HepG2 (cell line): ENCODE data around the gene C21orf58. TPM values are rescaled to one million over a fixed set of nuclear protein-coding genes. Genes with fewer than 3 reads are reported as not detected.

Experiments used
- ARHGAP35 ChIP-seq: sonication (generic); formaldehyde crosslinking; IDR thresholded peaks from 2 replicates; pipeline ENCODE4 v1.9.0; 2022; ENCODE audit warnings: mild to moderate bottlenecking, inconsistent platforms, moderate library complexity, missing genetic modification reagents, borderline replicate concordance
- CBFB ChIP-seq: sonication (generic); formaldehyde crosslinking; IDR thresholded peaks from 2 replicates; pipeline ENCODE4 v1.4.0; 2020; ENCODE audit warnings: missing genetic modification reagents
- DMAP1 ChIP-seq: IDR thresholded peaks from 2 replicates; pipeline ENCODE4 v1.6.1; 2016
- HDAC1 ChIP-seq: sonication (generic); formaldehyde crosslinking; IDR thresholded peaks from 2 replicates; pipeline ENCODE4 v1.5.1; 2020; ENCODE audit warnings: mild to moderate bottlenecking, missing genetic modification reagents
- KLF11 ChIP-seq: IDR thresholded peaks from 2 replicates; pipeline ENCODE4 v1.6.1; 2016; ENCODE audit warnings: missing compliant biosample characterization
- MAFF ChIP-seq: IDR thresholded peaks from 2 replicates; pipeline ENCODE4 v1.6.1; 2011; ENCODE audit warnings: low read depth, low read length, improper control_type of control experiment
- NCOA1 ChIP-seq: sonication (generic); formaldehyde crosslinking; IDR thresholded peaks from 2 replicates; pipeline ENCODE4 v1.9.0; 2021; ENCODE audit warnings: missing genetic modification reagents
- PAXIP1 ChIP-seq: sonication (generic); formaldehyde crosslinking; conservative IDR thresholded peaks from 2 replicates; pipeline ENCODE4 v1.4.0; 2020; ENCODE audit warnings: mild to moderate bottlenecking, missing genetic modification reagents, moderate library complexity
- PITX1 ChIP-seq: sonication (generic); formaldehyde crosslinking; IDR thresholded peaks from 2 replicates; pipeline ENCODE4 v1.5.1; 2020; ENCODE audit warnings: mild to moderate bottlenecking, missing genetic modification reagents
- PRMT3 ChIP-seq: sonication (generic); formaldehyde crosslinking; IDR thresholded peaks from 2 replicates; pipeline ENCODE4 v1.8.1; 2022; ENCODE audit warnings: low read depth, mild to moderate bottlenecking, moderate library complexity, missing genetic modification reagents, borderline replicate concordance
- STAT5B ChIP-seq: sonication (generic); formaldehyde crosslinking; IDR thresholded peaks from 2 replicates; pipeline ENCODE4 v1.4.0; 2020; ENCODE audit warnings: missing genetic modification reagents
- THAP9 ChIP-seq: sonication (generic); formaldehyde crosslinking; IDR thresholded peaks from 2 replicates; pipeline ENCODE4; 2020; ENCODE audit warnings: missing genetic modification reagents, mild to moderate bottlenecking, borderline replicate concordance
- ZHX1 ChIP-seq: sonication (generic); formaldehyde crosslinking; IDR thresholded peaks from 2 replicates; pipeline ENCODE4 v1.8.1; 2022; ENCODE audit warnings: low read depth, mild to moderate bottlenecking, missing genetic modification reagents
- ZMYM2 ChIP-seq: sonication (generic); formaldehyde crosslinking; IDR thresholded peaks from 2 replicates; pipeline ENCODE4 v1.8.0; 2022; ENCODE audit warnings: mild to moderate bottlenecking, missing genetic modification reagents
- ZNF24 ChIP-seq: fragments of 450-650 bp; IDR thresholded peaks from 2 replicates; pipeline ENCODE4 v1.6.1; 2017; ENCODE audit warnings: antibody characterized with exemption, mild to moderate bottlenecking
- ZNF251 ChIP-seq: sonication (generic); formaldehyde crosslinking; IDR thresholded peaks from 2 replicates; pipeline ENCODE4 v1.9.0; 2021; ENCODE audit warnings: mild to moderate bottlenecking, missing genetic modification reagents
- ZNF337 ChIP-seq: sonication (generic); formaldehyde crosslinking; IDR thresholded peaks from 2 replicates; pipeline ENCODE4 v1.5.1; 2020; ENCODE audit warnings: missing genetic modification reagents, low read depth, mild to moderate bottlenecking, borderline replicate concordance
- ZNF382 ChIP-seq: sonication (generic); formaldehyde crosslinking; IDR thresholded peaks from 2 replicates; pipeline ENCODE4 v1.5.0; 2020; ENCODE audit warnings: missing genetic modification reagents, mild to moderate bottlenecking, borderline replicate concordance
- ZNF580 ChIP-seq: IDR thresholded peaks from 2 replicates; pipeline ENCODE4 v1.6.1; 2016; ENCODE audit warnings: low read depth, borderline replicate concordance
- ZSCAN22 ChIP-seq: sonication (generic); formaldehyde crosslinking; IDR thresholded peaks from 2 replicates; pipeline ENCODE4 v1.4.0; 2020; ENCODE audit warnings: mild to moderate bottlenecking, missing genetic modification reagents
- polyA plus RNA-seq, 8 experiments: library from polyadenylated mRNA; depleted of rRNA in 3 of 8; stranded (reverse) in 7 of 8; unstranded in 1 of 8; fragments of >200 nt; fragmentation: Illumina TruSeq in 4 of 8; extraction: Trizol in 4 of 8; gene quantifications; 2 replicates each; pipeline versions ENCODE4 v1.2.1 to v1.2.3, GENCODE V29; 2011 to 2016; ENCODE audit warnings: low read depth in 4 of 8, missing spikeins in 1 of 8, mixed read lengths in 1 of 8; ENCODE audit not compliant: insufficient read depth in 1 of 8
- total RNA-seq, 5 experiments: library from RNA; depleted of rRNA; stranded (reverse); fragments of >200 nt; fragmentation: Illumina TruSeq; extraction: Trizol; gene quantifications; 2 replicates each; pipeline ENCODE4 v1.2.3, GENCODE V29; 2016; ENCODE audit warnings: low read depth in 1 of 5

C21orf58 gene
- total and polyA plus RNA-seq, 2 of the 13 experiments (the other 11 are each of a cell fraction or from before 2014, with no cell fraction given), result 3.5 to 6.8 TPM

- TF ChIP-seq ZHX1, result no peak
- TF ChIP-seq KLF11 (CRISPR knock-in tag), result no peak
- 0 out of 2 replicates have a peak, but pooled peaks have one; percentile 58 for TF ChIP-seq NCOA1 (CRISPR knock-in tag)
- no peak for TF ChIP-seq PRMT3 (CRISPR knock-in tag)
- TF ChIP-seq CBFB (CRISPR knock-in tag), result peak; percentile 89
- TF ChIP-seq ZNF337 (CRISPR knock-in tag), result 0 out of 2 replicates have a peak, but pooled peaks have one; percentile 37
- TF ChIP-seq MAFF, result no peak
- TF ChIP-seq STAT5B (CRISPR knock-in tag), result peak; percentile 56; the same call in 1 of the 2 replicates
- no peak for TF ChIP-seq ZNF24
- TF ChIP-seq DMAP1, result peak; percentile 92
- 0 out of 2 replicates have a peak, but pooled peaks have one; percentile 42 for TF ChIP-seq PITX1 (CRISPR knock-in tag)
- TF ChIP-seq ZNF251 (CRISPR knock-in tag), result no peak
- no peak for TF ChIP-seq ZNF382 (CRISPR knock-in tag)
- TF ChIP-seq ARHGAP35 (CRISPR knock-in tag), result peak; percentile 41; the same call in 1 of the 2 replicates
- peak; percentile 95 for TF ChIP-seq HDAC1 (CRISPR knock-in tag)
- TF ChIP-seq ZNF580 (CRISPR knock-in tag), result no peak
- TF ChIP-seq ZSCAN22 (CRISPR knock-in tag), result 0 out of 2 replicates have a peak, but pooled peaks have one; percentile 54
- no peak for TF ChIP-seq PAXIP1 (CRISPR knock-in tag)
- no peak for TF ChIP-seq ZMYM2 (CRISPR knock-in tag)
- peak; percentile 63; the same call in 1 of the 2 replicates for TF ChIP-seq THAP9 (CRISPR knock-in tag)
Observed at GRCh38 chr21:46285761-46286647, 37.7 kb downstream of the C21orf58 start, which contains the start of gene YBEY (continued).
